HG03175 (cell line): ENCODE measurements around the gene ENAH.

Experiments used
- ATAC-seq: cut with Tn5 transposase; IDR thresholded peaks from one replicate; pipeline ENCODE4 v1.9.1; 2021; ENCODE audit warnings: mild to moderate bottlenecking, moderate library complexity; ENCODE audit not compliant: unreplicated experiment

The ENAH gene

GRCh38 chr1:225441314-225442122 is 211.4 kb downstream of the ENAH start:
- ATAC-seq = peak; percentile 29

GRCh38 chr1:225440380-225441221 is 212.3 kb downstream of the ENAH start:
- no peak for ATAC-seq

GRCh38 chr1:225437710-225438437 is 215.0 kb downstream of the ENAH start:
- no peak for ATAC-seq
